ENCODE measurements around the gene RGS7.
"Not testable (repeated sequence)": the region's sequence is repeated elsewhere in the genome, so short reads cannot be mapped to it uniquely, and the experiment has no call there.

Gene RGS7

GRCh38 chr1:241208910-241209379, 148.1 kb downstream of the RGS7 start:
- no peak for DNase-seq (ENCODE audit: low spot score)

- DNase-seq (ENCODE audit: low spot score), result no peak
These were observed 153.2 kb downstream of the RGS7 start for GRCh38 chr1:241203817-241204216.

DNA sequence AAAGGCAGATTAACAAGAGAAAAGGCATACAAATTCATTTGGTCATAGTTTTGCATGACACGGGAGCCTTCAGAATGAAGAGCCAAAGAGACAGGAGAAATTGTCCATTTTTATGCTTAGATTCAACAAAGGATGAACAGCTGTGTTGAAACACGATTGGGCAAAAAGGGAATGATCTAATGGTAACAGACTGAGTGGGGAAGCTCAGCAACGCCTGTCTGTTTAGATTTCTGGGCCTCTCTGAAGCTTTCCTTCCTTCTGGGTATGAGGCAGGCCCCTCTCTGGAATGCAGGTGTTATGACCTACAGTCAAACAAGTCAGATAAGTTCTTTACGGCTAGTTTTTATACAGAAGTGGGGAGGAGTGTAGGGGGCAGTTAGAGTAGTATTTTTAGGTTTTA, 154.6 kb downstream of the RGS7 start:
- DNase-seq (ENCODE audit: low spot score), result no peak

GRCh38 chr1:241186716-241187115, 170.3 kb downstream of the RGS7 start:
- DNase-seq (ENCODE audit: low spot score), result no peak

DNA sequence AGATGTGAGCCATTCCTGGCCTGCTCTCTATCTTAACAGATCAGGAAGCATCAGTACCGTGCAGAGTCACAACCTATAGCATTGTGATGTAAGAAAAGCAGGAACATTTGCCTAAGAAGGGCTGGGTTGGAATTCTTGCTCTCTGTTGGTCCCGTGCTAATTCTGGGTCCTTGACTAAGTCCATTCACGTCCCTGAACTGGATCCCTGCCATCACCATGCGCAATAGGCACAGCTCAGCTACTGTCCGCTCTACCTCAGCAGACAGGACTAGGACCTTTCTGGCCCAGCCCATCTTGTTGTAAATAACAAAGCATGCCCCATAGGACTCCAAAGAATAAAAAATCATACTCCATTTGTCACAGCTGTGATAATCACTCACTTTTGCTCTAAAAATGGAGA, 175.0 kb downstream of the RGS7 start:
- no peak for DNase-seq (ENCODE audit: low spot score)

GRCh38 chr1:241181471-241181870, 175.5 kb downstream of the RGS7 start:
- no peak for DNase-seq (ENCODE audit: low spot score)

GRCh38 chr1:241180569-241180968, 176.4 kb downstream of the RGS7 start:
- DNase-seq (ENCODE audit: low spot score), result no peak

DNA sequence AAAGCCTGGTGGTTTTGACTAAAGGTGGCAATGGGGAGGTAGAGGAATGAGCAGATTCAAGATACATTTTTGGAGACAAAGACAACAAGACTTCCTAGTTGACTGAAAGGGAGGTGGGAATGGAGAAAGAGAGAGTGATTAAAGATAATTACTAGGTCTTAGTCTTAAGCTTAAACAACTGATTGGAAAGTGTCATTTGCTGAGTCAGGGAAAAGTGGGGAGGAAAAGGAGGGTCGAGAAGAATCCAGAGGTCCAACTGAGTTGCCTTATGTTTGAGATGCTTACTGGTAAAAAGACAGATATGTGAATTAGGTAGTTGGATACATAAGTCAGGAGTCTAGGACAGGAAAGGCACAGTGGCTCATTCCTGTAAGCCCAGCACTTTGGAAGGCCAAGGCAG, 179.3 kb downstream of the RGS7 start:
- DNase-seq (ENCODE audit: low spot score), result no peak

GRCh38 chr1:241172486-241172885, 184.5 kb downstream of the RGS7 start:
- DNase-seq (ENCODE audit: low spot score), result no peak

DNA sequence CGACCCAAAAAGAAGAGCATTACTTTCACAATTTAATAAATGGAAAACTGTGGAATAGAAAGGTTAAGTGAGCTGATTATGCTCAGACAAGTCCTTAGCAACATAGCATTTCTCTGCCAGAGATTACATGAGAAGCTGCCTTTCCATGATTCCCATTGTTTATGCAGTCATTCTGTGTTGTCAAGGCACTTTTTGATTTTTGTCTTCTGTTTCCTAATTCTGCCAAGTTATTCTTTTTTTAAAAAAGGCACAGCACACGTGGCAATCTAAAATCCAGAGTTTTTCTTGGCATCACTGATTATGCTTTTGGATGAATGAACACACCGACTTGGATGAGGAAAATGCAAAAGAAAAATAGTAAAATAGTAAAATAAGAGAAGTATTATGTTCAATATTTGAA, 185.0 kb downstream of the RGS7 start:
- no peak for DNase-seq (ENCODE audit: low spot score)

DNA sequence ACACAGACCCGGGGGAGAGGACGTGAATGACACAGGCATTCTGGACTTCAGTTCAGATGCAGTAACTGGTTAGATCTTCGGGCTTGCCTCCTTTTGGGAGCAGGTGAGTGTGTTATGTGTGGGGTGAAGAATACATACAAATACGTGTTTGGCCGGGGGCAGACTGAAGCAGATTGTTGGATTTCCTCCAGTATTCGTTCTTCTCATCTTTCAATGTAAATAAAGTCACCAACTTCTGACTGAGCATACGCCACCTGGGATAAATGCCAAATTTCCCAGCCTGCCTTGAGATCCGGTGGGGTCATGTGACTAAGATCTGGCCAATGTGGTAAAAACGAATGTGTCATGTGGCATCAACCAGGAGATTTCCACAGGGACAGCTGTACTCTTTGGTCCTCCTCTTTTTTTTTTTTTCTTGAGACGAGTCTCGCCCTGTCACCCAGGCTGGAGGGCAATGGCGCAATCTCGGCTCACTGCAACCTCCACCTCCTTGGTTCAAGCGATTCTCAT, 189.8 kb downstream of the RGS7 start:
- DNase-seq (ENCODE audit: low spot score), result no peak

- no peak for DNase-seq (ENCODE audit: low spot score)
These were observed 190.4 kb downstream of the RGS7 start for GRCh38 chr1:241166625-241167024.

- DNase-seq (ENCODE audit: low spot score), result not testable (repeated sequence)
These were observed 191.7 kb downstream of the RGS7 start for GRCh38 chr1:241165256-241165655.

DNA sequence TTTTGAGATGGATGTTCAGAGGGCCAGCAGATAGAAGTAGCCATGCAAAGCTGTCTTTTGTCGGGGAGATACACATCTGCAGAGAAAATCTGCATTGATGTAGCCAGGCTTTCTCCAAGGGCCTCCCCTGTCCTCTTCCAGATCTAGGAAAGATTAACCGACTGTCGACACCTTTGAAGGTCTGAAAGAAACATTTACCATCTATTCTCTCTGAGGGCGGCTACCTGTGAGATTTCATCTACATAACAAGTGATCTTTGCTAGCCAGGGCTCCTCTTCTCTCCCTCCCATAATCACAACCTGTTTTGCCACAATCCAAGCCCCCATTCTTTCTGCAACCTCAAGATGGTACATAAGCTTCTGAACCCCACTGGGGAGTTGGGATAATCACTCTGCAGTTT, 193.6 kb downstream of the RGS7 start:
- no peak for DNase-seq (ENCODE audit: low spot score)

DNA sequence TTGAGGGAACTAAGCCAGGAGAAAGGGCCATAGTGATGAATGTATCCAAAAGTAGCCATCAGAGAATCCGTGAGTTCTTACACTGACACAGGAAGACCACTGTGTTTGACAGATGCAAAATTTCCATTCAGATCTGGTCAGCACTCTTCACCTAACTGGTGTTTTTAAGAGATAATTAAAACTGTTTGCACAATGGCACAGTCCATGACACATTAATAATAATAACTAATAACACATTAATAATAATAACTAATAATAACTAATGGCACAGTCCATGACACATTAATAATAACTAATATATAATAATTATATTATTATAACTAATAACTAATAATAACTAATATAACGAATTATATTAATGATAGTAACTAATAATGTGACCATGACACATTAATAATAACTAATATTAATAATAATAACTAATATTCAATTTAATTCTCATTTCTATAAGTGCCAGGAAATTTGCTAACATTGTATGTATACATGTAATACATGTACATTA, 195.8 kb downstream of the RGS7 start:
- DNase-seq (ENCODE audit: low spot score), result no peak

- no peak for DNase-seq (ENCODE audit: low spot score)
These were observed 199.6 kb downstream of the RGS7 start for GRCh38 chr1:241157435-241157834.

DNA sequence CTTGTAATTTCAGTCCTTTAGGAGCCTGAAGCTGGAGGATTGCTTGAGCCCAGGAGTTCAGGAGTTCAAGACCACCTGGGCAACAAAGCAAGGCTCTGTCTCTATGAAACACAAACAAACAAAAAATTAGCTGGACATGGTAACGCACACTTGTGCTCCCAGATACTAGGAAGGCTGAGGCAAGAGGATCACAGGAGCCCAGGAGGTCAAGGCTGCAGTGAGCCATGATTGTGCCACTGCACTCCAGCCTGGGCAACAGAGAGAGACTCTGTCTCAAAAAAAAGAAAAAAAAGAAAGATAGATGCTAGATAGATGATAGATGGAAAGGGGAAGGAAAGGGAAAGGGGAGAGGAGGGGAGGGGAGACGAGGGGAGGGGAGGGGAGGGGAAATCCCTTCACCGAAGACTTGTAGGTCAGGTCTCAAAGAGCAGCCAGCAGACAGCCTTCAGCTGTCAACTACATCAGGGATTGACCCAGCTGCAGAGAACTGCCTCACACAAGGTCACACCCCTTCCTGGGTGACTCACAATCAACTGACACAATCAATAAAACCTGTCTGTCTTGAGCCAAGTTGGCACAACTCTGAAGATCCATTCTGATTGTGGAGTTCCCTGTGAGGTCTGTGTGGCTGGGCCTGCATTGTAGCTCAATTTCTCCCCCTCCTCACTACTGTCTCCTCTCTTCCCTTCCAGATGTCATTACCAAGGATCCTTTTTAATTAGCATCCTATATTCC, 200.6 kb downstream of the RGS7 start:
- no peak for DNase-seq (ENCODE audit: low spot score)

- DNase-seq (ENCODE audit: low spot score), result no peak
These were observed 211.1 kb downstream of the RGS7 start for GRCh38 chr1:241145881-241146280.

- no peak for DNase-seq (ENCODE audit: low spot score)
These were observed 213.1 kb downstream of the RGS7 start for GRCh38 chr1:241143765-241144442.

DNA sequence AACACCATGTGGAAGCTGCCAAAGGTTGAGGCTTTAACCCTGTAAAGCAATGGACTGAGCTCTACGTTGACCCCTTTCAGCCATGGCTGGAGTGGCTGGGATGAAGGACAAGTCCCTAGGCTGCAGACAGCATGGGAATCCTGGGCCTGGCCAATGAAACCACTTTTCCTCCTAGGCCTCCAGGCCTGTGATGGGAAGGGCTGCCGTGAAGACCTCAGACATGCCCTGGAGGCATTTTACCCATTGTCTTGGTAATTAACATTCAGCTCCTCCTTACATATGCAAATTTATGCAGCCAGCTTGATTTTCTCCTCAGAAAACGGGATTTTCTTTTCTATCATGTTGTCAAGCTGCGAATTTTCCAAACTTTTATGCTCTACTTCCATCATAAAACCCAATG, 214.5 kb downstream of the RGS7 start:
- no peak for DNase-seq (ENCODE audit: low spot score)

DNA sequence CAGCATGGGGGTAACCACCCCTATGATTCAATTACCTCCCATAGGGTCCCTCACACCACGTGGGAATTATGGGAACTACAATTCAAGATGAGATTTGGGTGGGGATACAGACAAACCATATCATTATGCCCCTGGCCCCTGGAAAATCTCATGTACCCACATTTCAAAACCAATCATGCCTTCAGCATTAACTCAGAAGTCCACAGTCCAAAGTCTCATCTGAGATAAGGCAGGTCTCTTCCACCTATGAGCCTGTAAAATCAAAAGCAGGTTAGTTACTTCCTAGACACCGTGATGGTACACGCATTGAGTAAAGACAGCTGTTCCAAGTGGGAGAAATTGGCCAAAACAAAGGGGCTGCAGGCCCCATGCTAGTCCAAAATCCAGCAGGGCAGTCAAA, 215.4 kb downstream of the RGS7 start:
- DNase-seq (ENCODE audit: low spot score), result not testable (repeated sequence)

GRCh38 chr1:241140670-241141069, 216.3 kb downstream of the RGS7 start:
- no peak for DNase-seq (ENCODE audit: low spot score)

DNA sequence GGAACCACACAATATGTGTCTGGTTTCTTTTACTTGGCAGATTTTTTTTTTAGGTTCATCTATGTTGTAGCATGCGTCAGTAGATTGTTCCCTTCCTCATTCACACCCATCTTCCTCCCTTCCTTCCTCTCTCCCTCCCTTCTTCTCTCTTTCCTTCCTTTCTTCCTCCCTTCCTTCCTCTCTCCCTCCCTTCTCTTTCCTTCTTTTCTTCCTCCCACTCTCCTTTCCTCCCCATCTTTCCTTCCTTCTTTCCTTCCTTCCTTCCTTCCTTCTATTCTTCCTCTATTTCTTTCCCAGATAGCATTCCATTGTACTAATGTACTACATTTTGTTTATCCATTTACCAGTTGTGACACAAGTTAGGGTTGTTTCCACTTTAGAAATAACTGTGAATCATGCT, 218.0 kb downstream of the RGS7 start:
- DNase-seq (ENCODE audit: low spot score), result no peak

Data from putamen (tissue), 1 donor.